HEK293 (cell line): ENCODE data around the gene ABR.
A peak's percentile ranks its signal among the peaks of the same experiment; 100 is the strongest.

Experiments used
- CTCF ChIA-PET: fragments of 350-600 bp; formaldehyde crosslinking; extraction: SDS; loops from one replicate; lab custom pipeline; 2021; ENCODE audit warnings: antibody characterized with exemption; lab: Yijun Ruan, JAX
- POLR2A ChIA-PET: fragments of 300-600 bp; formaldehyde crosslinking; extraction: SDS; loops from one replicate; lab custom pipeline; 2020; ENCODE audit warnings: antibody characterized with exemption, inconsistent platforms; lab: Yijun Ruan, JAX
- H3K27ac ChIP-seq: fragments of 200-500 bp; sonication (Bioruptor generic); 2 replicates; pipeline ENCODE4 v1.5.1; 2014; ENCODE audit warnings: low read depth, low read length, control low read depth, inconsistent platforms; ENCODE audit errors: extremely low read depth
- H3K36me3 ChIP-seq, 2 experiments: fragments of 200-500 bp in 1 of 2; sonication (Bioruptor generic) in 1 of 2; 1 replicate in 1 of 2; 2 replicates in 1 of 2; pipeline ENCODE4 v1.5.1; 2014 to 2017; ENCODE audit warnings: inconsistent platforms in 2 of 2, low read length in 2 of 2; ENCODE audit not compliant: control insufficient read depth in 2 of 2, insufficient read depth in 1 of 2
- H3K4me1 ChIP-seq: fragments of 200-500 bp; sonication (Bioruptor generic); 2 replicates; pipeline ENCODE4 v1.5.1; 2014; ENCODE audit warnings: mild to moderate bottlenecking, low read length, inconsistent platforms; ENCODE audit not compliant: control insufficient read depth, insufficient read depth
- H3K4me3 ChIP-seq: 2 replicates; pipeline ENCODE4 v1.5.1; 2011; ENCODE audit warnings: low read depth, mild to moderate bottlenecking, control low read depth, low read length, moderate library complexity
- H3K9me3 ChIP-seq: fragments of 200-500 bp; sonication (Bioruptor generic); 2 replicates; pipeline ENCODE4 v1.5.1; 2014; ENCODE audit warnings: low read depth, low read length, inconsistent platforms; ENCODE audit not compliant: control insufficient read depth, insufficient read depth
- GLIS2 ChIP-seq: fragments of 450-650 bp; formaldehyde crosslinking; IDR thresholded peaks from 2 replicates; pipeline ENCODE4 v1.5.1; 2016; ENCODE audit warnings: missing biosample characterization, missing genetic modification characterization
- MYNN ChIP-seq: fragments of 450-650 bp; formaldehyde crosslinking; IDR thresholded peaks from 2 replicates; pipeline ENCODE4 v1.5.1; 2016; ENCODE audit warnings: missing biosample characterization, missing genetic modification characterization, borderline replicate concordance
- SETDB1 ChIP-seq: IDR thresholded peaks from one replicate; pipeline ENCODE4 v1.6.1; 2017; ENCODE audit warnings: mild to moderate bottlenecking, low read length, moderate library complexity, mixed read lengths; ENCODE audit not compliant: insufficient read length
- ZBTB1 ChIP-seq: fragments of 450-650 bp; formaldehyde crosslinking; IDR thresholded peaks from 2 replicates; pipeline ENCODE4 v1.5.1; 2016; ENCODE audit warnings: missing biosample characterization, missing genetic modification characterization
- ZNF132 ChIP-seq: fragments of 450-650 bp; formaldehyde crosslinking; IDR thresholded peaks from 2 replicates; pipeline ENCODE4 v1.5.1; 2017; ENCODE audit warnings: missing biosample characterization, missing genetic modification characterization, borderline replicate concordance
- ZNF202 ChIP-seq: fragments of 450-650 bp; formaldehyde crosslinking; IDR thresholded peaks from 2 replicates; pipeline ENCODE4 v1.5.1; 2016; ENCODE audit warnings: missing biosample characterization, missing genetic modification characterization, borderline replicate concordance
- ZNF221 ChIP-seq: fragments of 450-650 bp; formaldehyde crosslinking; IDR thresholded peaks from 2 replicates; pipeline ENCODE4 v1.5.1; 2017; ENCODE audit warnings: missing biosample characterization, missing genetic modification characterization, borderline replicate concordance
- ZNF335 ChIP-seq: fragments of 450-650 bp; formaldehyde crosslinking; conservative IDR thresholded peaks from 2 replicates; pipeline ENCODE4 v1.5.1; 2016; ENCODE audit warnings: missing biosample characterization, missing genetic modification characterization
- ZNF600 ChIP-seq: fragments of 450-650 bp; formaldehyde crosslinking; IDR thresholded peaks from 2 replicates; pipeline ENCODE4 v1.5.1; 2016; ENCODE audit warnings: missing biosample characterization, missing genetic modification characterization
- ZNF623 ChIP-seq: fragments of 450-650 bp; formaldehyde crosslinking; IDR thresholded peaks from 2 replicates; pipeline ENCODE4 v1.5.1; 2016; ENCODE audit warnings: missing biosample characterization, missing genetic modification characterization
- ZNF654 ChIP-seq: fragments of 450-650 bp; formaldehyde crosslinking; IDR thresholded peaks from 2 replicates; pipeline ENCODE4 v1.5.1; 2016; ENCODE audit warnings: low read depth, missing biosample characterization, missing genetic modification characterization
- ZNF664 ChIP-seq: fragments of 450-650 bp; formaldehyde crosslinking; IDR thresholded peaks from 2 replicates; pipeline ENCODE4 v1.5.1; 2016; ENCODE audit warnings: missing biosample characterization, missing genetic modification characterization
- TF ChIP-seq, protein P1 (sequence below): fragments of 450-650 bp; formaldehyde crosslinking; IDR thresholded peaks from 2 replicates; pipeline ENCODE4 v1.5.1; 2017; ENCODE audit warnings: missing biosample characterization, missing genetic modification characterization
- TF ChIP-seq, protein P2 (sequence below): fragments of 450-650 bp; formaldehyde crosslinking; IDR thresholded peaks from 2 replicates; pipeline ENCODE4 v1.5.1; 2016; ENCODE audit warnings: missing biosample characterization, missing genetic modification characterization, low read depth
- TF ChIP-seq, protein P3 (sequence below): fragments of 450-650 bp; formaldehyde crosslinking; IDR thresholded peaks from 2 replicates; pipeline ENCODE4 v1.5.1; 2016; ENCODE audit warnings: missing biosample characterization, missing genetic modification characterization, borderline replicate concordance
- TF ChIP-seq, protein P4 (sequence below): fragments of 450-650 bp; formaldehyde crosslinking; IDR thresholded peaks from 2 replicates; pipeline ENCODE4 v1.5.1; 2016; ENCODE audit warnings: missing biosample characterization, missing genetic modification characterization
- TF ChIP-seq, protein P5 (sequence below): fragments of 450-650 bp; formaldehyde crosslinking; IDR thresholded peaks from 2 replicates; pipeline ENCODE4 v1.5.1; 2016; ENCODE audit warnings: missing biosample characterization, missing genetic modification characterization
- TF ChIP-seq, protein P6 (sequence below): fragments of 450-650 bp; formaldehyde crosslinking; IDR thresholded peaks from 2 replicates; pipeline ENCODE4 v1.5.1; 2016; ENCODE audit warnings: missing biosample characterization, missing genetic modification characterization, low read depth

ABR gene

DNA sequence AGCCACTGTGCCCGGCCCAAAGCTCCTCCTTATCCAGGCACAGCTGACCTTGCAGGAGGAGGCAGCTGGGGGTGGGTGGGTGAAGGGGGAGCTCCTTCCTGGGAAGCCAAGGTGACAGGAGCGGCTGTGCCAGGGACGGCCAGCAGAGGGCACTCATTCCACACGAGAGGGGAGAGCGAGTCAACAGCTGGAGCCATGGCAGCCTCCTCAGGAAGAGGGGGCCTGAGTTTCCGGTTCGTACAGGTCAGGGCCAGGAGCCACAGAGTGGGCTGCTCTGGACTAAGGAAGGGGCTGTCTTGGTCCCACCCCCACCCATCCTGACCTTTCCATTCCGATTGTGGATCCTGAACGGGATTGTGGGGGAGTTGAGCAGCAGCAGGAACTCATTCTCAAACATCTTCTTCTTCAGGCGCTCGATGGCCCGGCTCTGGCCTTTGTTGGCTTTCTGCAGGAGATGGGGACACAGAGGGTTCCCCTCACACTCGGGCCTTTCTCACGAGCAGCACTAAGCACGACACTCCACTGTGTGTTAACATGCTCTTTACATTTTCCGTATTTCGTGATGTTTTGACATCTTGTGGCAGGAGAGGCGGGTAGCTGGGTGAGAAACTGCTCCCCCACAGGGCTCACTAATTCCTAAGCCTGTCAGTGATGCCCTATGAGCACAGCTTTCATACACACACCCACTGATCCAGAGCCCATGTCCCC is 121.2 kb downstream of the ABR start (continued):
- no peak for TF ChIP-seq ZNF664
- TF ChIP-seq ZNF221: no peak
- no peak for TF ChIP-seq ZNF623 (tag by site-specific recombination)
- TF ChIP-seq ZNF202 (tag by site-specific recombination): no peak
- TF ChIP-seq ZNF132 (tag by site-specific recombination): no peak
- TF ChIP-seq, protein P1, sequence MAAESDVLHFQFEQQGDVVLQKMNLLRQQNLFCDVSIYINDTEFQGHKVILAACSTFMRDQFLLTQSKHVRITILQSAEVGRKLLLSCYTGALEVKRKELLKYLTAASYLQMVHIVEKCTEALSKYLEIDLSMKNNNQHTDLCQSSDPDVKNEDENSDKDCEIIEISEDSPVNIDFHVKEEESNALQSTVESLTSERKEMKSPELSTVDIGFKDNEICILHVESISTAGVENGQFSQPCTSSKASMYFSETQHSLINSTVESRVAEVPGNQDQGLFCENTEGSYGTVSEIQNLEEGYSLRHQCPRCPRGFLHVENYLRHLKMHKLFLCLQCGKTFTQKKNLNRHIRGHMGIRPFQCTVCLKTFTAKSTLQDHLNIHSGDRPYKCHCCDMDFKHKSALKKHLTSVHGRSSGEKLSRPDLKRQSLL (tag by site-specific recombination): no peak
- TF ChIP-seq, protein P2, sequence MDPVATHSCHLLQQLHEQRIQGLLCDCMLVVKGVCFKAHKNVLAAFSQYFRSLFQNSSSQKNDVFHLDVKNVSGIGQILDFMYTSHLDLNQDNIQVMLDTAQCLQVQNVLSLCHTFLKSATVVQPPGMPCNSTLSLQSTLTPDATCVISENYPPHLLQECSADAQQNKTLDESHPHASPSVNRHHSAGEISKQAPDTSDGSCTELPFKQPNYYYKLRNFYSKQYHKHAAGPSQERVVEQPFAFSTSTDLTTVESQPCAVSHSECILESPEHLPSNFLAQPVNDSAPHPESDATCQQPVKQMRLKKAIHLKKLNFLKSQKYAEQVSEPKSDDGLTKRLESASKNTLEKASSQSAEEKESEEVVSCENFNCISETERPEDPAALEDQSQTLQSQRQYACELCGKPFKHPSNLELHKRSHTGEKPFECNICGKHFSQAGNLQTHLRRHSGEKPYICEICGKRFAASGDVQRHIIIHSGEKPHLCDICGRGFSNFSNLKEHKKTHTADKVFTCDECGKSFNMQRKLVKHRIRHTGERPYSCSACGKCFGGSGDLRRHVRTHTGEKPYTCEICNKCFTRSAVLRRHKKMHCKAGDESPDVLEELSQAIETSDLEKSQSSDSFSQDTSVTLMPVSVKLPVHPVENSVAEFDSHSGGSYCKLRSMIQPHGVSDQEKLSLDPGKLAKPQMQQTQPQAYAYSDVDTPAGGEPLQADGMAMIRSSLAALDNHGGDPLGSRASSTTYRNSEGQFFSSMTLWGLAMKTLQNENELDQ (tag by site-specific recombination): no peak
- TF ChIP-seq SETDB1: peak; percentile 51
- TF ChIP-seq, all 188 proteins: peak for 6

DNA sequence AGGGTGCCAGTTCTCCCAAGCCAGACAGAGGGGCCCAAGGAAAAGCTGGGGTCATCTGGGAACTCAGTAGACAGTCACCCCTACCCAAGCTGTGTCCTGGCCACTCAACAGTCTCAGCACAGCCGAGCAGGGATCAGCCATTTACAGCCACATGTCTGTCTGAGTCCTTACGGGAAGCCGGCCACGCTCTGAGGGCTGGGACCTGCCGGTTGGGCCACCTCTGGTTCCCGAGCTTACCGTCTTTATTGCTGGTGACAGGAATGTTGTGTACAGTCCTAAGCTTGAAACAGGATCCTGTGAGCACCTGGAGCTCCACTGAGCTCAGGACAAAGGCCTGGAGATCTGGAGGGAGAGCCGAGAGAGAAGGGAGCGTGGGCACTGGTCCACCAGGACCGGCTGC is 123.0 kb downstream of the ABR start:
- Histone ChIP-seq H3K9me3 (no peaks in the 10 kb centered on the region), H3K27ac (peak overlapping the region; percentile 41), H3K36me3 (peaks cover 14 to 74% of the 10 kb centered on the region in 2 experiments; a peak in 2 of 3 replicates), H3K4me3 (no peak overlapping the region), H3K4me1 (no peaks in the 10 kb centered on the region)
- POLR2A ChIA-PET: interaction anchor here (1.1 to 1.3 kb wide), 2 partner anchors 58 to 59 kb away, joined by 3 to 5 read pairs; partner anchors contain the start of gene TIMM22
- TF ChIP-seq ZBTB1: no peak
- CTCF ChIA-PET: interaction anchor here (0.6 to 2.5 kb wide), 45 partner anchors 9 to 912 kb away, joined by 3 to 48 read pairs (median 5); partner anchors contain the start of gene TIMM22

DNA sequence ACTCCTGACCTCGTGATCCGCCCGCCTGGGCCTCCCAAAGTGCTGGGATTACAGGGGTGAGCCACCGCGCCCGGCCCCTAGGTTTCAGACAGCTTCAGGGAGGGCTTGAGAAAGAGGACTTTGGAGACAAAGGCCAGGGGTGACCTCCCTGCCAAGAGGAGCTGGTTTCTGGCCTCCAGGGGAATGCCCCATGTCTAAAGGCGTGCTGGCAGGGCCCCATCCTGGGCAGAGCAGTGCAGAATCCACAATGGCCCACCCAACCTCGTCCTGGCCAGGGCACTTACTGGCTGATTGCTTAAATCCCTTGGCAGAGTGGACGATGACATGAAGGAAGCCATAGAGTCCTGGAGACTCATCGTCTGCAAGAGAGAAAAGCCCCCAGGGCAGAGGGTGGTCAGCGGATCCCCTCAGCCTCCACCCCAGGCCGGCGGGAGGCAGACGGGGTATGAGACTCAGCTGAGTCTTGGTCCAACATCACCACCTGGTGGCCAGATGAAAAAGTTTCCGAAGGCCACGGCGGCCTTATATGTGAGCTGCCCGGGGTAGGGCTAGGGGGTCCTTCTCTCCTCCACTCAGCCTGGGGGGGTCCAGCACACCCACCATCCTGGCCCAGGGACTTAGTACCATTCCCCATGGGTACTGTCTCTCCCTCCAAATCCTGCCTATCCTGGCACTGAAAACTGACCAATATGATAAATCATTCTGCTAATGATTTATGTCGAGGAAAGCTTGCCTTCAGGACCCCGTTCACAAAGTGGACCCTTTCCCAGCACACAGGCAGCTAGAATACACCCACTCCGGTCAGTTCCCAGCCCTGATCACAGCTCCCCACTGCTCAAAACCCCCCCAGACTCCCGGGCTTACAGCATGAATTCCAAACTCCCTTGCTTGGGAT is 123.8 kb downstream of the ABR start:
- POLR2A ChIA-PET: interaction anchor here (0.6 to 1.3 kb wide), 3 partner anchors 57 to 59 kb away, joined by 3 to 5 read pairs (median 3); partner anchors contain the start of gene TIMM22
- TF ChIP-seq, protein P3, sequence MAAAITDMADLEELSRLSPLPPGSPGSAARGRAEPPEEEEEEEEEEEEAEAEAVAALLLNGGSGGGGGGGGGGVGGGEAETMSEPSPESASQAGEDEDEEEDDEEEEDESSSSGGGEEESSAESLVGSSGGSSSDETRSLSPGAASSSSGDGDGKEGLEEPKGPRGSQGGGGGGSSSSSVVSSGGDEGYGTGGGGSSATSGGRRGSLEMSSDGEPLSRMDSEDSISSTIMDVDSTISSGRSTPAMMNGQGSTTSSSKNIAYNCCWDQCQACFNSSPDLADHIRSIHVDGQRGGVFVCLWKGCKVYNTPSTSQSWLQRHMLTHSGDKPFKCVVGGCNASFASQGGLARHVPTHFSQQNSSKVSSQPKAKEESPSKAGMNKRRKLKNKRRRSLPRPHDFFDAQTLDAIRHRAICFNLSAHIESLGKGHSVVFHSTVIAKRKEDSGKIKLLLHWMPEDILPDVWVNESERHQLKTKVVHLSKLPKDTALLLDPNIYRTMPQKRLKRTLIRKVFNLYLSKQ: no peak
- TF ChIP-seq MYNN (tag by site-specific recombination) (no peak), ZNF335 (peak; percentile 38; the same call in 1 of the 2 replicates), ZNF654 (tag by site-specific recombination) (peak; percentile 65), GLIS2 (tag by site-specific recombination) (peak; percentile 54; the same call in 1 of the 2 replicates), ZNF600 (0 out of 2 replicates have a peak, but pooled peaks have one; percentile 22)
- TF ChIP-seq, protein P4, sequence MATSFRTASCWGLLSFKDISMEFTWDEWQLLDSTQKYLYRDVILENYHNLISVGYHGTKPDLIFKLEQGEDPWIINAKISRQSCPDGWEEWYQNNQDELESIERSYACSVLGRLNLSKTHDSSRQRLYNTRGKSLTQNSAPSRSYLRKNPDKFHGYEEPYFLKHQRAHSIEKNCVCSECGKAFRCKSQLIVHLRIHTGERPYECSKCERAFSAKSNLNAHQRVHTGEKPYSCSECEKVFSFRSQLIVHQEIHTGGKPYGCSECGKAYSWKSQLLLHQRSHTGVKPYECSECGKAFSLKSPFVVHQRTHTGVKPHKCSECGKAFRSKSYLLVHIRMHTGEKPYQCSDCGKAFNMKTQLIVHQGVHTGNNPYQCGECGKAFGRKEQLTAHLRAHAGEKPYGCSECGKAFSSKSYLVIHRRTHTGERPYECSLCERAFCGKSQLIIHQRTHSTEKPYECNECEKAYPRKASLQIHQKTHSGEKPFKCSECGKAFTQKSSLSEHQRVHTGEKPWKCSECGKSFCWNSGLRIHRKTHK (tag by site-specific recombination): no peak
- TF ChIP-seq, protein P5, sequence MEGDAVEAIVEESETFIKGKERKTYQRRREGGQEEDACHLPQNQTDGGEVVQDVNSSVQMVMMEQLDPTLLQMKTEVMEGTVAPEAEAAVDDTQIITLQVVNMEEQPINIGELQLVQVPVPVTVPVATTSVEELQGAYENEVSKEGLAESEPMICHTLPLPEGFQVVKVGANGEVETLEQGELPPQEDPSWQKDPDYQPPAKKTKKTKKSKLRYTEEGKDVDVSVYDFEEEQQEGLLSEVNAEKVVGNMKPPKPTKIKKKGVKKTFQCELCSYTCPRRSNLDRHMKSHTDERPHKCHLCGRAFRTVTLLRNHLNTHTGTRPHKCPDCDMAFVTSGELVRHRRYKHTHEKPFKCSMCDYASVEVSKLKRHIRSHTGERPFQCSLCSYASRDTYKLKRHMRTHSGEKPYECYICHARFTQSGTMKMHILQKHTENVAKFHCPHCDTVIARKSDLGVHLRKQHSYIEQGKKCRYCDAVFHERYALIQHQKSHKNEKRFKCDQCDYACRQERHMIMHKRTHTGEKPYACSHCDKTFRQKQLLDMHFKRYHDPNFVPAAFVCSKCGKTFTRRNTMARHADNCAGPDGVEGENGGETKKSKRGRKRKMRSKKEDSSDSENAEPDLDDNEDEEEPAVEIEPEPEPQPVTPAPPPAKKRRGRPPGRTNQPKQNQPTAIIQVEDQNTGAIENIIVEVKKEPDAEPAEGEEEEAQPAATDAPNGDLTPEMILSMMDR (tag by site-specific recombination): peak; percentile 77
- TF ChIP-seq, protein P6, sequence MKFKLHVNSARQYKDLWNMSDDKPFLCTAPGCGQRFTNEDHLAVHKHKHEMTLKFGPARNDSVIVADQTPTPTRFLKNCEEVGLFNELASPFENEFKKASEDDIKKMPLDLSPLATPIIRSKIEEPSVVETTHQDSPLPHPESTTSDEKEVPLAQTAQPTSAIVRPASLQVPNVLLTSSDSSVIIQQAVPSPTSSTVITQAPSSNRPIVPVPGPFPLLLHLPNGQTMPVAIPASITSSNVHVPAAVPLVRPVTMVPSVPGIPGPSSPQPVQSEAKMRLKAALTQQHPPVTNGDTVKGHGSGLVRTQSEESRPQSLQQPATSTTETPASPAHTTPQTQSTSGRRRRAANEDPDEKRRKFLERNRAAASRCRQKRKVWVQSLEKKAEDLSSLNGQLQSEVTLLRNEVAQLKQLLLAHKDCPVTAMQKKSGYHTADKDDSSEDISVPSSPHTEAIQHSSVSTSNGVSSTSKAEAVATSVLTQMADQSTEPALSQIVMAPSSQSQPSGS (tag by site-specific recombination): no peak

More for the DNA sequence above, 123.8 kb downstream of the ABR start:
- Histone ChIP-seq H3K4me3 (no peak overlapping the region), H3K36me3 (peaks cover 14 to 68% of the 10 kb centered on the region in 2 experiments; a peak in 2 of 3 replicates), H3K9me3 (no peaks in the 10 kb centered on the region), H3K4me1 (no peaks in the 10 kb centered on the region), H3K27ac (0 out of 2 replicates have a peak overlapping the region, but pooled peaks have one; percentile 41)
- CTCF ChIA-PET: interaction anchor here (0.6 to 2.5 kb wide), 54 partner anchors 9 to 911 kb away, joined by 3 to 48 read pairs (median 5); partner anchors contain the start of gene TIMM22
